ENCODE results near the gene CNTNAP2.
"Not testable (repeated sequence)": the region's sequence is repeated elsewhere in the genome, so short reads cannot be mapped to it uniquely, and the experiment has no call there.

The CNTNAP2 gene

GRCh38 chr7:146150153-146150552 lies 33.6 kb downstream of the CNTNAP2 start:
- DNase-seq (ENCODE audit: low read depth) = peak; percentile 77

- DNase-seq (ENCODE audit: low read depth) = peak; percentile 3
Measured at GRCh38 chr7:146172112-146172511, 55.5 kb downstream of the CNTNAP2 start.

GRCh38 chr7:146175716-146176115 lies 59.1 kb downstream of the CNTNAP2 start:
- peak; percentile 20 for DNase-seq (ENCODE audit: low read depth)

GRCh38 chr7:146176860-146177259 lies 60.3 kb downstream of the CNTNAP2 start:
- no peak for DNase-seq (ENCODE audit: low read depth)

GRCh38 chr7:146177301-146177700 lies 60.7 kb downstream of the CNTNAP2 start:
- no peak for DNase-seq (ENCODE audit: low read depth)

- DNase-seq (ENCODE audit: low read depth) = peak; percentile 7
Measured at GRCh38 chr7:146185844-146186243, 69.2 kb downstream of the CNTNAP2 start.

- not testable (repeated sequence) for DNase-seq (ENCODE audit: low read depth)
Measured at GRCh38 chr7:146191428-146191827, 74.8 kb downstream of the CNTNAP2 start.

GRCh38 chr7:146201945-146202344 lies 85.3 kb downstream of the CNTNAP2 start:
- DNase-seq (ENCODE audit: low read depth) = no peak

- DNase-seq (ENCODE audit: low read depth) = no peak
Measured at GRCh38 chr7:146206270-146206669, 89.7 kb downstream of the CNTNAP2 start.

GRCh38 chr7:146208492-146208891 lies 91.9 kb downstream of the CNTNAP2 start:
- no peak for DNase-seq (ENCODE audit: low read depth)

GRCh38 chr7:146214842-146215241 lies 98.2 kb downstream of the CNTNAP2 start:
- no peak for DNase-seq (ENCODE audit: low read depth)

GRCh38 chr7:146216396-146217041 lies 99.9 kb downstream of the CNTNAP2 start:
- no peak for DNase-seq (ENCODE audit: low read depth)

GRCh38 chr7:146223851-146224250 lies 107.2 kb downstream of the CNTNAP2 start:
- no peak for DNase-seq (ENCODE audit: low read depth)

- no peak for DNase-seq (ENCODE audit: low read depth)
Measured at GRCh38 chr7:146232604-146233003, 116.0 kb downstream of the CNTNAP2 start.

GRCh38 chr7:146235195-146235594 lies 118.6 kb downstream of the CNTNAP2 start:
- no peak for DNase-seq (ENCODE audit: low read depth)

- no peak for DNase-seq (ENCODE audit: low read depth)
Measured at GRCh38 chr7:146242661-146243060, 126.1 kb downstream of the CNTNAP2 start.

- DNase-seq (ENCODE audit: low read depth) = not testable (repeated sequence)
Measured at GRCh38 chr7:146247991-146248390, 131.4 kb downstream of the CNTNAP2 start.

GRCh38 chr7:146248744-146249143 lies 132.1 kb downstream of the CNTNAP2 start:
- DNase-seq (ENCODE audit: low read depth) = not testable (repeated sequence)

GRCh38 chr7:146249272-146249671 lies 132.7 kb downstream of the CNTNAP2 start:
- no peak for DNase-seq (ENCODE audit: low read depth)

GRCh38 chr7:146255609-146256008 lies 139.0 kb downstream of the CNTNAP2 start:
- no peak for DNase-seq (ENCODE audit: low read depth)

GRCh38 chr7:146262527-146262926 lies 145.9 kb downstream of the CNTNAP2 start:
- DNase-seq (ENCODE audit: low read depth) = no peak

- no peak for DNase-seq (ENCODE audit: low read depth)
Measured at GRCh38 chr7:146276888-146277287, 160.3 kb downstream of the CNTNAP2 start.

- DNase-seq (ENCODE audit: low read depth) = no peak
Measured at GRCh38 chr7:146285418-146285817, 168.8 kb downstream of the CNTNAP2 start.

GRCh38 chr7:146290746-146291145 lies 174.1 kb downstream of the CNTNAP2 start:
- DNase-seq (ENCODE audit: low read depth) = no peak

All from iris pigment epithelial cell (primary cell).